ENCODE measurements around the gene SCGN. TPM values are rescaled to one million over a fixed set of nuclear protein-coding genes. Genes with fewer than 3 reads are reported as not detected.
"Not testable (repeated sequence)": the region's sequence is repeated elsewhere in the genome, so short reads cannot be mapped to it uniquely, and the experiment has no call there.

Gene SCGN
- total RNA-seq, 1 donor from 2014 or later: 47.1 TPM

GRCh38 chr6:25746968-25747367, 95.0 kb downstream of the SCGN start:
- Mint-ChIP-seq H3K4me1 (ENCODE audit: unreplicated experiment) (no peaks in the 10 kb centered on the region), H3K27ac (no peak overlapping the region), H3K4me3 (no peak overlapping the region), H3K36me3 (no peaks in the 10 kb centered on the region), H3K9me3 (no peaks in the 10 kb centered on the region), H3K27me3 (no peaks in the 10 kb centered on the region)
- TF ChIP-seq, protein P1, sequence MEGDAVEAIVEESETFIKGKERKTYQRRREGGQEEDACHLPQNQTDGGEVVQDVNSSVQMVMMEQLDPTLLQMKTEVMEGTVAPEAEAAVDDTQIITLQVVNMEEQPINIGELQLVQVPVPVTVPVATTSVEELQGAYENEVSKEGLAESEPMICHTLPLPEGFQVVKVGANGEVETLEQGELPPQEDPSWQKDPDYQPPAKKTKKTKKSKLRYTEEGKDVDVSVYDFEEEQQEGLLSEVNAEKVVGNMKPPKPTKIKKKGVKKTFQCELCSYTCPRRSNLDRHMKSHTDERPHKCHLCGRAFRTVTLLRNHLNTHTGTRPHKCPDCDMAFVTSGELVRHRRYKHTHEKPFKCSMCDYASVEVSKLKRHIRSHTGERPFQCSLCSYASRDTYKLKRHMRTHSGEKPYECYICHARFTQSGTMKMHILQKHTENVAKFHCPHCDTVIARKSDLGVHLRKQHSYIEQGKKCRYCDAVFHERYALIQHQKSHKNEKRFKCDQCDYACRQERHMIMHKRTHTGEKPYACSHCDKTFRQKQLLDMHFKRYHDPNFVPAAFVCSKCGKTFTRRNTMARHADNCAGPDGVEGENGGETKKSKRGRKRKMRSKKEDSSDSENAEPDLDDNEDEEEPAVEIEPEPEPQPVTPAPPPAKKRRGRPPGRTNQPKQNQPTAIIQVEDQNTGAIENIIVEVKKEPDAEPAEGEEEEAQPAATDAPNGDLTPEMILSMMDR (conservative IDR thresholded peaks at IDR 0.05): no peak
- DNase-seq (ENCODE audit: extremely low spot score, unreplicated experiment): no peak

DNA sequence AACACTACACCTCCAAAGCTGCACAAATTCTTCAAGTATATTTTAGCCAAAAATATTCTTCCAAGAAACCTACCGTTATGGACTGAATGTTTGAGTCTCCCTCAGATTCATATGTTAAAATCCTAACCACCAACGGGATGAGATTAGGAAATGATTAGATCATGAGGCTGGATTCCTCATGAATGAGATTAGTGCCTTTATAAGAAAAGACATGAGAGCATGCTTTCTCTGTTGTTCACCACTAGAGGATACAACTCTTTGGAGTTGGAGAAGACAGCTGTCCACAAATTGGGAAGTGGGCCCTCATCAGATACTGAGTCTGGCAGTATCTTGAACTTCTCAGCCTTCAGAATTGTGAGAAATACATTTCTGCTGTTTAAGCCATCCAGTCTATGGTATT, 95.5 kb downstream of the SCGN start:
- H3K36me3 Mint-ChIP-seq: no peaks in the 10 kb centered on the region
- no peak overlapping the region for H3K27ac Mint-ChIP-seq
- TF ChIP-seq, protein P1 (conservative IDR thresholded peaks at IDR 0.05): no peak
- no peak overlapping the region for H3K4me3 Mint-ChIP-seq
- no peaks in the 10 kb centered on the region for H3K4me1 Mint-ChIP-seq (ENCODE audit: unreplicated experiment)
- DNase-seq (ENCODE audit: extremely low spot score, unreplicated experiment): no peak
- no peaks in the 10 kb centered on the region for H3K27me3 Mint-ChIP-seq
- no peaks in the 10 kb centered on the region for H3K9me3 Mint-ChIP-seq

- Mint-ChIP-seq H3K27ac (peak overlapping the region; percentile 79), H3K36me3 (no peaks in the 10 kb centered on the region), H3K4me3 (no peak overlapping the region), H3K9me3 (no peaks in the 10 kb centered on the region), H3K4me1 (ENCODE audit: unreplicated experiment) (no peaks in the 10 kb centered on the region), H3K27me3 (no peaks in the 10 kb centered on the region)
- no peak for DNase-seq (ENCODE audit: extremely low spot score, unreplicated experiment)
- TF ChIP-seq, protein P1 (conservative IDR thresholded peaks at IDR 0.05): no peak
Observed at GRCh38 chr6:25748049-25748448, 96.0 kb downstream of the SCGN start.

DNA sequence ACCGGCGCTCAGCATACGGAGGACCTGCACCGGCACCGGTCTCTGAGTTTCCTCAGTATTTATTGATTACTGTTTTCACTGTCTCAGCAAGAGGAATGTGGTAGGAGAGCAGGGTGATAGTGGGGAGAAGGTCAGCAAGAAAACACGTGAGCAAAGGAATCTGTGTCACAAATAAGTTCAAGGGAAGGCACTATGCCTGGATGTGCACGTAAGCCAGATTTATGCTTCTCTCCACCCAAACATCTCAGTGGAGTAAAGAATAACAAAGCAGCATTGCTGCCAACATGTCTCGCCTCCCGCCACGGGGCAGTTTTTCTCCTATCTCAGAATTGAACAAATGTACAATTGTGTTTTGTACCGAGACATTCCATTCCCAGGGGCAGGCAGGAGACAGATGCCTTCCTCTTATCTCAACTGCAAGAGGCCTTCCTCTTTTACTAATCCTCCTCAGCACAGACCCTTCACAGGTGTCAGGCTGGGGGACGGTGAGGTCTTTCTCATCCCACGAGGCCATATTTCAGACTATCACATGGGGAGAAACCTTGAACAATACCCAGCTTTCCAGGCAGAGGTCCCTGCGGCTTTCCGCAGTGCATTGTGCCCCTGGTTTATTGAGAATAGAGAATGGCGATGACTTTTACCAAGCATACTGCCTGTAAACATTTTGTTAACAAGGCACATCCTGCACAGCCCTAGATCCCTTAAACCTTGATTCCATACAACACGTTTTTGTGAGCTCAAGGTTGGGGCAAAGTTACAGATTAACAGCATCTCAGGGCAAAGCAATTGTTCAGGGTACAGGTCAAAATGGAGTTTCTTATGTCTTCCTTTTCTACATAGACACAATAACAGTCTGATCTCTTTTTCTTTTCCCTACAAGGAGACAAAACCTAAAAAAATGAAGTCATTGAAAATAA, 96.8 kb downstream of the SCGN start:
- DNase-seq (ENCODE audit: extremely low spot score, unreplicated experiment); H3K36me3 Mint-ChIP-seq; H3K4me1 Mint-ChIP-seq (ENCODE audit: unreplicated experiment); H3K9me3 Mint-ChIP-seq; H3K27me3 Mint-ChIP-seq; H3K4me3 Mint-ChIP-seq: not testable (repeated sequence)
- H3K27ac Mint-ChIP-seq: peak overlapping the region; percentile 79

DNA sequence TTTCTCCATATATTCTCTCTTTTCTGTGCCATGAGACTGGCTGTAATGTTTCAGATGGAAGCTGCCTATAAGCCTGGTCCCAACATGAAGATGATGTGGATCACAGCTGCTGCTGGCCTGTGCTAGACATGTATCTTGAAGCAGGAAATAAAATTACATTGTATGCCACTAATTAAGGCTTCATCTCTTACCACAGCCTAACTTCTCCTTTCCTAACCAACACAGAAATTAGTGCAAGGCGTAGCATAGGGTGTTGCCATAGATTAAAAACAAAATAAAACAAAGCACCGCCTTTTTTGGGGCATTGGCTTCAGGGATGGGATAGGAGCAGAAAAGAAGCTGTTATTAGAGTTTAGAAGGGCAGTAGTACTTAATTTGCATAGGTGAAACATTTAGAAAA, 97.8 kb downstream of the SCGN start:
- H3K27me3 Mint-ChIP-seq: no peaks in the 10 kb centered on the region
- TF ChIP-seq, protein P1 (conservative IDR thresholded peaks at IDR 0.05): no peak
- H3K4me3 Mint-ChIP-seq: no peak overlapping the region
- no peaks in the 10 kb centered on the region for H3K36me3 Mint-ChIP-seq
- H3K4me1 Mint-ChIP-seq (ENCODE audit: unreplicated experiment): no peaks in the 10 kb centered on the region
- no peaks in the 10 kb centered on the region for H3K9me3 Mint-ChIP-seq
- no peak for DNase-seq (ENCODE audit: extremely low spot score, unreplicated experiment)
- no peak overlapping the region for H3K27ac Mint-ChIP-seq

GRCh38 chr6:25750906-25751305, 98.9 kb downstream of the SCGN start:
- Mint-ChIP-seq H3K4me3 (no peak overlapping the region), H3K36me3 (no peaks in the 10 kb centered on the region), H3K9me3 (no peaks in the 10 kb centered on the region), H3K4me1 (ENCODE audit: unreplicated experiment) (no peaks in the 10 kb centered on the region), H3K27ac (no peak overlapping the region), H3K27me3 (peaks cover 4% of the 10 kb centered on the region)
- TF ChIP-seq, protein P1 (conservative IDR thresholded peaks at IDR 0.05): no peak
- DNase-seq (ENCODE audit: extremely low spot score, unreplicated experiment): no peak

All from type B pancreatic cell (in vitro differentiated cells).